Endometrial microvascular endothelial cells (primary cell): Measurements from ENCODE around the gene ASPN. TPM values are rescaled to one million over a fixed set of nuclear protein-coding genes. Genes with fewer than 3 reads are reported as not detected.

ENCODE experiments used
- in situ Hi-C: cut with HindIII; loops from 2 replicates; pipeline ENCODE4 v1.10.0; 2017; ENCODE audit warnings: low sequenced_read_pairs, low pct_unique_long_range_greater_than_20kb; ENCODE audit errors: inconsistent ontology term
- total RNA-seq: library from RNA; depleted of rRNA; stranded (reverse); fragments of >200 nt; gene quantifications from one replicate; pipeline ENCODE4 v1.2.3, GENCODE V29; 2015; ENCODE audit errors: inconsistent ontology term

Gene ASPN
- not detected for total RNA-seq

DNA sequence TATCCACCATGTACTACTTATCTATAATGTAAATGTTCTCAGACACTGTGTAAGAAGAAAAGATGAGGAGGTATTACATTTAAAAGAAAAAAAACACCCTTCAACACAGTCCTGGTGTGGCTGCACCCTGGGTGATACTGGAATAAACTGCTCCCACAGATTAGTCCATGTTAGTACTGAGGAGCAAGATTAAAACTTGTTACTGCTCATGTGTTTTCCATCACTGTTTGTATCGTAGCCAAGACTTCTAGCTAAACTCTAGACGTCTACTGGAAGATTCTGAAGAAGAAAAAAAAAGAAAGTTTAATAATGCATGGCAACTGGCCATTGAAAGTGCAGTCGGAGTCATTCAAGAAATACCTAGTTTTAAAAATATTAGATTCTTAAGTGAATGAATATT lies at the start of gene ASPN:
Gene ASPN, minus strand, starts transcription at position 178 of the 400 bp plus-strand sequence.
- in situ Hi-C loops, result no loop called here

DNA sequence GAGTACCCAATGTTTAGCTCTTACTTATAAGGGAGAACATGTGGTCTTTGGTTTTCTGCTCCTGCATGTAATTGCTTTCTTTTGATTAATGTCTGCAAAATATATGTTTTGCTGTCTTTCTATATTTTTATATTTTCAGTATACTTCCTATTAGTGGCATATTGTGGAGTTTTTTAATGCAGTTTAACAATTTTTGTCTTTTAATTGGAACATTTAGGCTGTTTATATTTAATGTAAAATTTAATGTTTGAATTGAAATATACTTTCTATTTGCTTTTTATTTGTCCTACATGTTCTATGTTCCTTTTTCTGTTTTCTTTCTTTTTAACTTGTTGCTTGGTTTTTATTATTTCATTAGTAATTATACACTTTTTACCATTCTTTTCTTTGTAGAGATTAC lies 48.6 kb upstream of the ASPN start:
- in situ Hi-C loops, result no loop called here

DNA sequence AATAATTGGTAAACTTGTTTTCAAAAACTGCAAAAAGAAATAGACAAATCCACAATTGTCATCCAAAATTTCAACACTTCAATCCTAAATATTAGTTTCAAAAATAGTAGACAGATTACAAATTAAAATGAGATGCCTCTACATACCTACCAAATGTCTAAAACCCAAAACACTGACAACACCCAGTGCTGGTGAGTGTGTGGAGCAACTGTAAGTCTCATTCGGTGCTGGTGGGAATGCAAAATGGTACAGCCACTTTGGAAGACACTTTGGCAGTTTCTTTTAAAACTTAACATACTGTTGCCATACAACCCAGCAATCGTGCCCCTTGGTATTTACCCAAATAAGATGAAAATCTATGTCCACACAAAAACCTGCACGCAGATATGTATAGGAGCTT lies 46.8 kb upstream of the ASPN start:
- in situ Hi-C loops, result no loop called here

DNA sequence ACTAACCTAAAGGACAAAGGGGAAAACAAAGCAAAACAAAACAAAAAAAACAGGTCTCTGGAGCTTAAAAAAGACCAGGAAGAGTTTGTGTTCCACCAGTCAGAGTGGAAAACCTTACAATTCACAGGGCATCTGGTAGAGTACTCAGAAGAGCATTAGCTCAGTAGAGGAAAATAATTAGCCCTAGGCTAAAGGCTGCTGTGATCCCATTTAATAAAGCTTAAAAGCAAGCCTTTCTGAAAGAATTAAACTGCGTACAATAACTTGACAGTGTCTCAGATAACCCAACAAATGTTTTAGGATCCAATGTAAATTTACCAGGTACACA lies 46.2 kb upstream of the ASPN start:
- in situ Hi-C loops, result no loop called here

DNA sequence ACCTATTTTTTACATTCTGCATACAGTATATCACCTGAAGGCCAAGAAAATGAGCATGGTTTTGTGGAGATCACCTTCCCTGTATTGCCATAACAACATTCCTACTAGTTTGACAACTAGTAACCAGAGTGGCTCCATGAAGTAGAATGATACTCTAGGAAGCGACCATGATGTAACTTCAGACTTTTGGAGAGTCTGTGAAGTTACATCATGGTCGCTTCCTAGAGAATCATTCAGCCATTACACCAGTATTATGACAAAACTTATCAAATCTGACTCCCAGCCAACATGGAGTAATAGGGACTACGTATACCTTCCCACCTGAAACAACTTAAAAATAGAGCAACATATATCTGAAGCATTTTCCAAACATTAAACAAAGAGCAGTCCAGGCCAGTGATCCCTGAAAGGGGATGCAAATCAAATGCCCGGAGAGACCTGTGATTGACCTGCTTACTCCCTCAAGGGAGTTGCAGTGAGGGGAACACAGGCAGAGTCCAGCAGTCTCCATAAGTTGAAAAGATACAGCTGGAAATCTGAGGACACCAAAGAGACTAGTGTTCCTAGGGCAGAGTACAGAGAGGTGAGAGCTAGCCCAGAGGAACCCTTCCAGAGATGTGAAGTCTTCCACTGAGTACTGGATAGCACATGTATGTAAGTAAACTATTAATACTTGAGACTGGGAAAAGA lies 45.7 kb upstream of the ASPN start:
- in situ Hi-C loops, result no loop called here

DNA sequence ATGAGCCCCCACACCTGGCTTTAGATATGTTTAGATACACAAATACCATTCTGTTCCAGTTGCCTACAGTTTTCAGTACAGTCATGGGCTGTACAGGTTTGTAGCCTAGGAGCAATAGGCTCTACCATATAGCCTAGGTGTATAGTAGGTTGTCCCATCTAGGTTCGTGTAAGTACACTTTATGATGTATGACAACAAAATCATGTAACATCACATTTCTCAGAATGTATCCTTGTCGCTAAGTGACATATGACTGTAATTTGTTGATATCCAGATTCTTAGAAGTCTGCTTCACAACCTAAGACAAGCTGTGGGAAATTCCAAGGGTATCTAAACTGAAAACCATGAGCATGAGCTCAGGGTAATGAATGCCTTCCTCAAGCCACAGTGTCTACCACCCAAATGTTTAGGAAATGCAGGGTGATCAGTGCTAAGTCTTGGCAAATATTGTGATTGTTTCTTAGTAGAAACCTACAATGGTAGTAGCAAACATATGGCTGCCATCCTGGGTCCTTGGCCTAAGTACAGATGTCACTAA lies 45.1 kb upstream of the ASPN start:
- in situ Hi-C loops, result no loop called here

DNA sequence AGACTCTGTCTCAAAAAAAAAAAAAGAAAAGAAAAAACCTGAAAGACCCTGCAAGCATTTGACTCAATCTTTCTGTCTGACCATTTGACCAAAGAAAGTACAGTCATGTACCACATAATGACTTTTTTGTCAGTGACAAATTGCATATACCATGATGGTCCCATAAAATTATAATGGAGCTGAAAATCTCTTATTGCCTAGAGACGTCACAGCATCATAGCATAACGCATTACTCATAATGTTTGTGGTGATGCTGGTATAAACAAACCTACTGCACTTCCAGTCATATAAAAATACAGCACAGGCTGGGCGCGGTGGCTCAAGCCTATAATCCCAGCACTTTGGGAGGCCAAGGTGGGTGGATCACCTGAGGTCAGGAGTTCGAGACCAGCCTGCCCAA lies 43.0 kb upstream of the ASPN start:
- in situ Hi-C loops, result no loop called here

DNA sequence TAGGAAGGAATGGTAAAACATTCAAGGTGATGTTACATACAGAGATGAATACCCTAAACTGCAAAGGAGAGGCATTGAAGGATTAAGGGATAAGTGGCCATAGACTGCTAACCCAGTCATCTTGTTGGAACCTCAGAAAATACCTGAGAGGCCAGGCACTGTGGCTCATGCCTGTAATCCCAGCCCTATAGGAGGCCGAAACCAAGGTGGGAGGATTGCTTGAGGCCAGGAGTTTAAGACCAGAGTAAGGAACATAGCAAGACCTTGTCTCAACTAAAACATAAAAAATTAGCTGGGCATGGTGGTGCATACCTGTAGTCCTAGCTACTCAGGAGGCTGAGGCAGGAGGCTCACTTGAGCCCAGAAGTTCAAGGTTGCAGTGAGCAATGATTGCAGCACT lies 42.6 kb upstream of the ASPN start:
- in situ Hi-C loops, result no loop called here

DNA sequence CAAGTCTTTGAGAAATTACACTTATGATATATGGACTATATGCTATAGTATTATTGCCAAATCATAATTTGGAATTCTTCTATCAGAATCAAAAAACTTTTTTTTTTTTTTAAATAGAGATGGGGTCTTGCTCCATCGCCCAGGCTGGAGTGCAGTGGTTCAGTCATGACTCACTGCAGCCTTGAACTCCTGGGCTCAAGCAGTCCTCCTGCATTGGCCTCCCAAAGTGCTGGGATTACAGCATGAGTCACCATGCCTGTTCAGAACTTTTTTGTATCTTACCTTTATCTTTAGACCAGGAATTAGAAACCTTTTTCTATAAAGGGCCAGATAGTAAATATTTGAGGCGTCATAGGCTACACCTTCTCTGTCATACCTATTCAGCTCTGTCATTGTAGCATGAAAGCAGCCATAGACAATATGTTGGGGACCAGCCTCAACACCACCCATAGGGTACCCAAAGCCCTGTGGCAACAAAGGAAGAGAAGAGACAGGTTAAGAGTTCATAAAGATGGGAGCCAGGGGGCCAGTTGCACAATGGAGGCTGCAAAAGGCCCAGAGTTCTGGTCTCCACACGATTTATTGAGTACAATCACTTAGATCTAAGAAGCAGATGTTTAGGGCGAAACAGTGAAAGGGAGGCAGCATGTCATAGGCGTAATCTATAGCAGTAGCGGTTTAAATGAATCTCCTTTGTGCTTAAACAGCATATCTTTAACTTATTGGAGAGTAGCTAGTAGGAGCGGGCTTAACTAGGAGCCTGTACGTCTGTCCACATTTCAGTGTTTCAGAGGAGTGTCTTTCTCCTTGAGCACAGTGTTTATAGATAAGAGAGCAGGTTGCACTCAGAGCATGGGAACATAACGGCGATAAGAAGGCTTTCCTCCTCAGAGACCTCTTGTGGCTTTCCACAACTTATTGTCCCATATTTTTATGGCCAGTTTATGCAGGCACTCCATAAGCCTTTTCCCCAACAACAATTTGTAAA lies 41.0 kb upstream of the ASPN start:
- in situ Hi-C loops, result no loop called here

DNA sequence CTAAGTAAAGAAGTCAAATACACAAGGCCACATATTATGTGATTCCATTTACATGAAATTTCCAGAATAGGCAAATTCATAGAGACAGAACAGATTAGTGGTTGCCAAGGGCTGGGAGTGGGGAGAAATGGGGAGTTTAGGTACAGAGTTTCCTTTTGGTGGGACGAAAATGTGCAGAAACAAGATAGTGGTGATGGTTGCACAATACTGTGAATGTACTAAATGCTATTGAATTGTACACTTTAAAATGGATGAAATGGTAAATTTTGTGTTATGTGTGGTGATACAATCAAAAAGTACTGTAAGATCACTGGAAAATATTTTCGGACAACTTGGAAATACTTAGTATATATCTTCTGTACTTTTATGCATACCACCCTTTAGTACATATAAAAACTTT lies 38.5 kb upstream of the ASPN start:
- in situ Hi-C loops, result no loop called here

DNA sequence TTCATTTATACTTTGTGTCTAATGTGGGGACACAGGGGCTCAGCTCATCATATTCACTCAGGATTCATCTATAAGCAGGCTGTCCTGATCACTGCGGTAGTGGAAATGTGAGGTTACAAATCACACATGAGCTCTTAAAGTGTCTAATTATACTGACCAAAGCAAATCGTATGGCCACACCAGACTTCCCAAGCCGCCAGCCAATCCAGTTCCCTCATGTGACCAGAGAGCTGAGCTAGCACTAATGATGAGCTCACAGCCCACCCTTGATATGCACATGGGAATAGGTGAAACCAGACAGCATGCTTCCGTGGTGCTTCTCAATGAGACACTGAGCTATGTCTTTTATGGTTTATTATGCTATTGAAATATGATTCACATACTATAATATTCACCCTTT lies 35.9 kb upstream of the ASPN start:
- in situ Hi-C loops, result no loop called here

DNA sequence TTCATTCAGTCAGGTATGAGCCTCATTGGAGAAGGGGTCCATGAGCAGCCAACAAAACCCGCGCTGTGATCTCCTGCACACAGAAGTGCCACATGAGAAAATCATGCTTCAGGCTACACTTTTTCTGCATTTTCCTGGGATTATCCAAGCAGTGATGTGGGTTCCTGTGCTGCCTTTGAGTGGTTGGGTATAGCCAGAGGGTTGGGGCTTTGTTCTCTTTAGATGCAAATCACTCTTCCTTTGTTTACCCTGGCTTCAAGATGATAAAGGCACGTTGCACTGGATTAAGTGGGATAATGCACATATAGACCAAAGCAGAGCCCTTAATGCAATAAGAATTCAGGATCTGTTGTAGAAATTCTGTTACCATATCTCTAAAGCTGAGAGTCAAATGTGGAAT lies 34.7 kb upstream of the ASPN start:
- in situ Hi-C loops, result no loop called here

DNA sequence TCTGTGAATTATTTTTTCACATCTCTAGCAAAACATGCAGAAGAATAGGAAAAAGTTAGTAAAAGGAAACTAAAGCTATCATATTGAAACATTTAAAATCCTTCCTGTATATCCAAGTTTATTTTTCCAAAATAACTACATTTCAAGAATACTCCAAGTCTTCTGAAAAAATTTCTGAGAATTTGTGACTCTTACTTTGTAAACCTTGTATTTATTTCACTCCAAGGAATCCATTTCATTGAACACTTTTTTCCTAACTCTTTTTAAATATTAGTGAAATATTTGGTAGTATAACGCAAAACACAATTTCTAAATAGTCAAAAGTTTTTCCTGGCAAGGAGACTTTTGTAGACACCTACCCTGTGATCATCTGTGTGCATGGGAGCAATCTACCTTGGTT lies 34.2 kb upstream of the ASPN start:
- in situ Hi-C loops, result no loop called here

DNA sequence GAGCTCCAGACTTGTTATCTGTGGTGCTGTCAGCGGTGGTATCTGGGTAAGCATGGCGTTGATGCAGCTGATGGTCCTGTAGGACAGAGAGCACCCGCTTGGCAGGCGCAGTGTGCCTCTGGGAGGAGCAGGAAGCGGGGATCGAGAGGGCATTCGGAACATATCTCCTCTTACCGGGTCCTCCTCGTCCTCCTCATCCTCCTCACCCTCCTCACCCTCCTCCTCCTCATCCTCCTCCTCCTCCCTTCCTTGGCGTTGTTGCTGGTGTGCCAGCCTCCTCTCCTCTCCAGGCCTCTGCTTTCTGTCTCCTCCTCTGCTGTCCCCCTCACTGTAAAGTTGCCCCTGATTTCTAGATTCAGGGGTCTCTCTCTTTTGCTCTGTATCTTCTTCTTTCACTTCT lies 32.3 kb upstream of the ASPN start:
- in situ Hi-C loops, result no loop called here

DNA sequence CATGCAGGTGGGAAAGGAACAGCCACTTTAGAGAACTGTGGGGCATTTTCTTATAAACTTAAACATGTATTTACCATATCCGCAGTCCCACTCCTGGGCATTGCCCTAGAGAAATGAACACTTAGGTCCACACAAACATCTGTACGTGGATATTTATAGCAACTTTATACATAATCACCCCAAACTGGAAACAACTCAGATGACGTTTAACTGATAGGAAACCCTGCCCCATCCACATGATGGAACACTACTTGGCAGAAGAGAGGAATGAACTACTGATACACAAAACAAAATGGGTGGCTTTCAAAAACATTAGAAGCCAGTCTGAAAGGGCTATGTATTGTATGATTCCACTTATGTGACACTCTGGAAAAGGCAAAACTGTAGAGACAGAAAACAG lies 31.0 kb upstream of the ASPN start:
- in situ Hi-C loops, result no loop called here

DNA sequence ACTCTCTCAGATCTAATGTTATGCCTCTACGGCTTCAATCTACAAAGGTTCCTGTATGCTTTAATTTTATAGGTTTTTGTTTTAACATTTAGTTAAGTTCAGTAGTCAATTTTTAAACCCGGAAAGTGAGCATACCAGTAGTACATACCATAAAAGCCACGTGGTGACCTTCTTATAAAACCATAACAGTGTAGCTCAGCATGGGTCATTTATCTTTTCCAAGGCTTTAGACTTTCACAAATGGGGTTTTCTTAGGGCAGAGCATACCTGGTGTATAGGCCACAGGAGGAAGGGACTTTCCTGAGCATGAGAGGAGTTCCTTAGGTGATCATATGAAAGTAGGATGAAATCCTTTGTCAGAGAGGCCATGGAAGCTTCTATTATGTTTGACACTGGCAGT lies 30.3 kb upstream of the ASPN start:
- in situ Hi-C loops, result no loop called here

DNA sequence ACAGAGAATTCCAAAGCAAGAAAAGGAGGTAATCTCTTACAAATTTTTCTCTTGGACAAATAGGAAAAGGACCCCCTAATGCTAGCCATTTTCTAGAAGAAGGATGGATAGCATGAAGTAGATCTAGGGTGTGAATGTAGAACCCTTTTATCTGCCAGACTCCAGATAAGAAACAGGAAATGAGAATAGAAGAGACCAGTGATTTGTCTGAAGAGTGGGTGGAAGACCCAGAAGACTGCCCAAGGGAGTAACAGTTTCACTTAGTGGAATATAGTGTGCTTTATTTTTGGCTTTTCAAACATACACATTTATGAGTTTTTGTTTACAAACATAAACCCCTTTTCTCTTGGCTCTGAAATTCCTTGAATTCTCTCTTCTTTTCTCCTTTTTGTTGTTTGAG lies 28.4 kb upstream of the ASPN start:
- in situ Hi-C loops, result no loop called here

DNA sequence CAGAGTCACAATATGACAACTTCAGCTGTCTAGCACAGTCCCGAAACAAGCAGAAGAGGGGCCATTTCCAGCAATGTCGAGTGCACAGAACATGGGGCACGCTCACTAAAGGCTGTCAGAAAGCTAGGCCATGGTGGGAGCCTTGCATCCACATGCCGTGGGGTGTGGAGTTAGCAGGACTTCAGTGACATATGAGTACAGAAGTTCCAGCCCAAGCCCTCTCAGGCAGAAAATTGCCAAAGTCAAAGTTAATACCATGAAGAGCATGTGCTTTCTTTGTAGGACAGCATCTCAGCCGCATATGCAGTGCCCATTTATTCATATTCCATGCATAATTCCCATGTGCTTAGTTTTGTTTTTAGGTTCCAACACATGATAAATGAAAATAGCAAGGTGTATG lies 26.7 kb upstream of the ASPN start:
- in situ Hi-C loops, result no loop called here

DNA sequence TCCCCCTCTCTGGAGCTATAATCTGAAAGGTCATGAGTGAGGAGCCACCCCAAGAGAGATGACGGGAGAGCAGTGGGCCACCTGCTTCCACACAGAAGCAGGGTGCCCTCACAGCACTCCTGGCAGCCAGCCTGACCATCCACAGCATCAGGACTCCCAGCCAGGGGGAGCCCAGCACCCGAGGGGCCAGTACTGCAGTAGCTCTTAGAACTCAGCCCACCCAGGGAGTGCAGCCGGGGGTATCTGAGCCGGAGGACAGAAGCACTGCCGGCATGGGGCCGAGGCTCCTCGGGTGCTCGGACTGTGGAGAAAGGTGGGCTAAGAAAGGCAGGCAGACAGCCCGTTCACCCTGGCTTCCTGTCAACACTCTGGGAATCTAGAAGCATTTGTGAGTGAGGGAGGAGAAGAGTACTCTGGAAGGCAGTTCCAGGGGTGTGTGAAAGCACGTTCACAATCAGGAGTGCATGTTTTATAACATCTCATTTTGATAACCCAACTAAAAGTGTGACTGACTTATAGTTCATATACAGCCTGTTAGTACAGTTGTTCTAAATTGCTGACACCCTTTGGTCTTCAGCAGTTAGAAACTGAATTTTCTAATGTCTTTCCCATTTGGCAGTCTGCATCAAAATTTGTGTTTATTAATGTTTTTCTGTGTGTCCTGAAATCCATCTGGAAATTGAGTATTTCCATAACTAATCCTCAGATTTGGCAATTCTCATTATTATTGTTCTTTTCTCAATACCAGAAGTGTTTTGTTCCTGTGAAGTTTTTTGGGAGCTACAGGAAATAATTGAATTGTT lies 25.9 kb upstream of the ASPN start:
- in situ Hi-C loops, result no loop called here
